ENCODE measurements around the gene TMEM52. TPM values are rescaled to one million over a fixed set of nuclear protein-coding genes. Genes with fewer than 3 reads are reported as not detected.

Gene TMEM52
- total and polyA plus RNA-seq, 2 of the 13 experiments (the other 11 are each of a cell fraction or from before 2014, with no cell fraction given): 13.2 to 18.7 TPM

DNA sequence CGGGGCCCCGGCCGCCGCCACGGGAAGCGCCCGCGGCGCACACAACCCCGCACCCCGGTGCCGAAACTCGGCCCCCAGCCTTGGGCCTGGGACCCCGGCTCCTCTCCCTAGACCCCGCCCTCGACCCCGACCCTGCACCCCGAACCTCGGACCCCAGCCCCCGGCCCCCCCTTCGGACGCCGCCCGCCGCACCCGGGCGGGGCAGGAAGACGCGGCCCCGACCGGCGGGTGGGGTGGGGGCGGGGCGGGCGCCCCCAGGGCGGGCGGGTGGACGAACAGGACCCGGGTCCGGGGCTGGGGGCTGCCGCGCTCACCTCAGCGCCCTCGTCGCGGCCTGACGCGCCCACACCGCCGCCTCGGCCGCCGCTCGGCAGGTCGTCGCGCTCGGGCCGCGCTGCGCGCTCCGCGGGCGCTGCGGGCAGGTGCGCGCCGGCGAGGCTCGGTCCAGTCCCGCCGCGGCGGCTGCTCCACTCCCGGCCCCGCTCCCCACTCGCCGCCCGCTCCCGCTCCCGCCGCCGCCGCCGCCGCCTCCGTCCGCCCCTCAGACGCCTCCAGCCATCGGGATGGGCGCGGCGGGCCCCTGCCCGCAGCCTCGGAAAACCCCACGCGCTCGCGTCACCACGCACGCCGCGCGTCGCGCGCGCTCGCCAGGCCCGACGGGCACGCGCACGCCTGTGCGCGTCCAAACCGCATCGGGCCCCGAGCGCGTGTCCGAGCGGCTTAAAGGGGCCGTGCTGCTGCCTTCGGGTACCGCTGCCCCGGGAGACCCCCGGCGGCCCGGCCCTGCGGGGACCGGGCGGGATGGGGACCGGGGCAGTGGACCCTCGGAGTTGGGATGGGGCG lies 28.4 kb downstream of the TMEM52 start, which contains the start of gene GNB1 (continued):
- TF ChIP-seq SPEN (CRISPR knock-in tag; IDR thresholded peaks at IDR 0.05; ENCODE audit: low read depth): peak; percentile 51; the same call in 1 of the 2 replicates
- TF ChIP-seq IRX3 (CRISPR knock-in tag; IDR thresholded peaks at IDR 0.05; ENCODE audit: borderline replicate concordance, low read depth): 0 out of 2 replicates have a peak, but pooled peaks have one; percentile 39
- peak; percentile 27; the same call in 1 of the 2 replicates for TF ChIP-seq POLR2AphosphoS5 (IDR thresholded peaks at IDR 0.05; ENCODE audit: low read depth, low read length)
- peak; percentile 54; the same call in 1 of the 2 replicates for TF ChIP-seq ZNF563 (CRISPR knock-in tag; IDR thresholded peaks at IDR 0.05)
- peak; percentile 48; the same call in 1 of the 2 replicates for TF ChIP-seq ZNF607 (CRISPR knock-in tag; IDR thresholded peaks at IDR 0.05; ENCODE audit: borderline replicate concordance)
- TF ChIP-seq CREB1 (IDR thresholded peaks at IDR 0.05): peak; percentile 85; the same call in 1 of the 2 replicates
- TF ChIP-seq CREB1 (CRISPR knock-in tag; IDR thresholded peaks at IDR 0.05): peak; percentile 62; the same call in 1 of the 2 replicates
- TF ChIP-seq NONO (IDR thresholded peaks at IDR 0.05): no peak
- peak; percentile 29; the same call in 1 of the 2 replicates for TF ChIP-seq NONO (CRISPR knock-in tag; conservative IDR thresholded peaks at IDR 0.05)
- TF ChIP-seq TAF1 (CRISPR knock-in tag; IDR thresholded peaks at IDR 0.05): 0 out of 2 replicates have a peak, but pooled peaks have one; percentile 39
- no peak for TF ChIP-seq TGIF2 (CRISPR knock-in tag; IDR thresholded peaks at IDR 0.05)
- TF ChIP-seq MZF1 (CRISPR knock-in tag; IDR thresholded peaks at IDR 0.05; ENCODE audit: borderline replicate concordance): no peak
- TF ChIP-seq ZNF589 (CRISPR knock-in tag; conservative IDR thresholded peaks at IDR 0.05): no peak
- peak; percentile 37; the same call in 1 of the 2 replicates for TF ChIP-seq SIN3A (IDR thresholded peaks at IDR 0.05; ENCODE audit: borderline replicate concordance, low read depth, low read length)
- peak; percentile 32; the same call in 1 of the 2 replicates for TF ChIP-seq ZNF329 (CRISPR knock-in tag; IDR thresholded peaks at IDR 0.05; ENCODE audit: low read depth)
- peak; percentile 41; the same call in 1 of the 2 replicates for TF ChIP-seq FOXA3 (CRISPR knock-in tag; IDR thresholded peaks at IDR 0.05)
- TF ChIP-seq PAF1 (CRISPR knock-in tag; IDR thresholded peaks at IDR 0.05): no peak
- TF ChIP-seq, protein P1, sequence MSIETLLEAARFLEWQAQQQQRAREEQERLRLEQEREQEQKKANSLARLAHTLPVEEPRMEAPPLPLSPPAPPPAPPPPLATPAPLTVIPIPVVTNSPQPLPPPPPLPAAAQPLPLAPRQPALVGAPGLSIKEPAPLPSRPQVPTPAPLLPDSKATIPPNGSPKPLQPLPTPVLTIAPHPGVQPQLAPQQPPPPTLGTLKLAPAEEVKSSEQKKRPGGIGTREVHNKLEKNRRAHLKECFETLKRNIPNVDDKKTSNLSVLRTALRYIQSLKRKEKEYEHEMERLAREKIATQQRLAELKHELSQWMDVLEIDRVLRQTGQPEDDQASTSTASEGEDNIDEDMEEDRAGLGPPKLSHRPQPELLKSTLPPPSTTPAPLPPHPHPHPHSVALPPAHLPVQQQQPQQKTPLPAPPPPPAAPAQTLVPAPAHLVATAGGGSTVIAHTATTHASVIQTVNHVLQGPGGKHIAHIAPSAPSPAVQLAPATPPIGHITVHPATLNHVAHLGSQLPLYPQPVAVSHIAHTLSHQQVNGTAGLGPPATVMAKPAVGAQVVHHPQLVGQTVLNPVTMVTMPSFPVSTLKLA (IDR thresholded peaks at IDR 0.05): no peak
- 0 out of 2 replicates have a peak, but pooled peaks have one; percentile 38 for TF ChIP-seq CHCHD3 (CRISPR knock-in tag; IDR thresholded peaks at IDR 0.05)
- TF ChIP-seq HOXA3 (CRISPR knock-in tag; IDR thresholded peaks at IDR 0.05): peak; percentile 87
- TF ChIP-seq CBX1 (IDR thresholded peaks at IDR 0.05; ENCODE audit: low read depth): no peak
- peak; percentile 48 for TF ChIP-seq RAD21 (CRISPR knock-in tag; IDR thresholded peaks at IDR 0.05)
- TF ChIP-seq EP300 (IDR thresholded peaks at IDR 0.05; ENCODE audit: low read depth in 2 of 2, low read length in 2 of 2): 0 out of 4 replicates have a peak, but pooled peaks of 1 of the 2 experiments have one; percentile 9
- no peak for TF ChIP-seq EP300 (CRISPR knock-in tag; IDR thresholded peaks at IDR 0.05; ENCODE audit: borderline replicate concordance)
- no peak for TF ChIP-seq PITX1 (CRISPR knock-in tag; IDR thresholded peaks at IDR 0.05)
- TF ChIP-seq IKZF4 (CRISPR knock-in tag; IDR thresholded peaks at IDR 0.05; ENCODE audit: borderline replicate concordance, low read depth, not compliant biosample characterization): peak; percentile 1
- no peak for TF ChIP-seq ZNF343 (CRISPR knock-in tag; IDR thresholded peaks at IDR 0.05)
- TF ChIP-seq, protein P2, sequence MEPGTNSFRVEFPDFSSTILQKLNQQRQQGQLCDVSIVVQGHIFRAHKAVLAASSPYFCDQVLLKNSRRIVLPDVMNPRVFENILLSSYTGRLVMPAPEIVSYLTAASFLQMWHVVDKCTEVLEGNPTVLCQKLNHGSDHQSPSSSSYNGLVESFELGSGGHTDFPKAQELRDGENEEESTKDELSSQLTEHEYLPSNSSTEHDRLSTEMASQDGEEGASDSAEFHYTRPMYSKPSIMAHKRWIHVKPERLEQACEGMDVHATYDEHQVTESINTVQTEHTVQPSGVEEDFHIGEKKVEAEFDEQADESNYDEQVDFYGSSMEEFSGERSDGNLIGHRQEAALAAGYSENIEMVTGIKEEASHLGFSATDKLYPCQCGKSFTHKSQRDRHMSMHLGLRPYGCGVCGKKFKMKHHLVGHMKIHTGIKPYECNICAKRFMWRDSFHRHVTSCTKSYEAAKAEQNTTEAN (CRISPR knock-in tag; conservative IDR thresholded peaks at IDR 0.05): 0 out of 2 replicates have a peak, but pooled peaks have one; percentile 27
- peak; percentile 29 for TF ChIP-seq TAF15 (IDR thresholded peaks at IDR 0.05; ENCODE audit: low read depth, low read length, poor library complexity, severe bottlenecking)
